Subcutaneous adipose tissue (tissue), 4 donors: ENCODE measurements around the gene PAFAH1B2. TPM values are rescaled to one million over a fixed set of nuclear protein-coding genes. Genes with fewer than 3 reads are reported as not detected.

Source experiments
- CTCF ChIP-seq: fragments of 450-650 bp; IDR thresholded peaks from one replicate; pipeline ENCODE4 v1.5.1; 2016; ENCODE audit warnings: low read depth, mild to moderate bottlenecking, control low read depth, antibody characterized with exemption, moderate library complexity
- total RNA-seq, 4 donors: library from RNA; depleted of rRNA; stranded (reverse); fragments of >200 nt; gene quantifications; one replicate each; pipeline ENCODE4 v1.1.0, GENCODE V29; 2016

Gene PAFAH1B2
- total RNA-seq, 4 donors from 2014 or later, result 69.7 to 119 (median 82.3) TPM

GRCh38 chr11:117121176-117121575, 22.9 kb upstream of the PAFAH1B2 start:
- TF ChIP-seq CTCF, result no peak

DNA sequence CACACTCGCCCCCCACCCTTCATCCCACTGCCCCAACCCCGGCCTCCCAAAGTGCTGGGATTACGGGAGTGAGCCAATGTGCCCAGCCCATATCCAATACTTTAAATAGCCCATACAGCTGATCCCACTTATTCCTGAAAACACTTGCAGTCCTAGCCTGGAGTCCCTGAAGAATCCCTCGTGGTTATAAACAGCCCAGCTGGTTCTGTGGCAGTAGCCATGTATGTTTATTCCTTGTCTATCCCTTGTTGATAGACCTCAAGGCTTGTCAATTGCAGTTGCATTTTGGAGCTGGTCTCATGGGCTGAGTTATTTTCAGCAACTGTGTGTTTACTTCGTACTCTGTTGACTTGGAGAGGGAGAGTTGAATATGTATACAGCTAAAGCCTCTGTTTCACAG, 21.5 kb upstream of the PAFAH1B2 start:
- no peak for TF ChIP-seq CTCF

DNA sequence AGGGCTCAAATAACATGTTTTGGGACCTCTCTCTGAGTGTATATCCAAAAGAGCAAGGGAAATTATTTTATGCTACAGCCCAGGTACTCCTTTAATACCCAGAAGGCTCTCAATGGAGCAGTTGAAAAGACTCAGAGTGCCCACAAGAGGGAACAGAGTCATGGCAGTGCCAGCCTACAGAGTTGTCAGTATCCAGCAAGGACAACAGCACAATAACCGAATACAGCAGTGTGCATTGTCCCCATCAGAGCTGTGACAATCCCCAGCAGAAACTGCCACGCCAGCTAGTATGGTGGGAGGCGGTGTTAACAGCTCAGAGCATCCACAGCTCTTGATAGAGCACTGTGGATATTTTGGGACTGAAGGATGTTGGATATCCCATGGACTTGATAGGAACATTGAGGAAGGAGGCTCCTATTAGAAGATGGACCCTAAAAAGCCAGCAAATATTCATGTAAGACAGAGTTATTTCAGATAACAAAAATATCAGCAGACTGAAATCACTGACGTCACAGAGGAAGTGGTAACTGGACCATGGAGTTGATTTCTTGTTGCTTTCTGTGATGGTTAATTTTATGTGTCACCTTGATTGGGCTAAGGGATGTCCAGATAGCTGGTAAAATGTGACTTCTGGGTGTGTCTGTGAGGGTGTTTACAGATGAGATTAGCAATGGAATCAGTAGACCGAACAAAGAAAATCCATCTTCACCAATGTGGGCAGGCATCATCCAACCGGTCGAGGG, 17.7 kb upstream of the PAFAH1B2 start:
- TF ChIP-seq CTCF, result no peak

DNA sequence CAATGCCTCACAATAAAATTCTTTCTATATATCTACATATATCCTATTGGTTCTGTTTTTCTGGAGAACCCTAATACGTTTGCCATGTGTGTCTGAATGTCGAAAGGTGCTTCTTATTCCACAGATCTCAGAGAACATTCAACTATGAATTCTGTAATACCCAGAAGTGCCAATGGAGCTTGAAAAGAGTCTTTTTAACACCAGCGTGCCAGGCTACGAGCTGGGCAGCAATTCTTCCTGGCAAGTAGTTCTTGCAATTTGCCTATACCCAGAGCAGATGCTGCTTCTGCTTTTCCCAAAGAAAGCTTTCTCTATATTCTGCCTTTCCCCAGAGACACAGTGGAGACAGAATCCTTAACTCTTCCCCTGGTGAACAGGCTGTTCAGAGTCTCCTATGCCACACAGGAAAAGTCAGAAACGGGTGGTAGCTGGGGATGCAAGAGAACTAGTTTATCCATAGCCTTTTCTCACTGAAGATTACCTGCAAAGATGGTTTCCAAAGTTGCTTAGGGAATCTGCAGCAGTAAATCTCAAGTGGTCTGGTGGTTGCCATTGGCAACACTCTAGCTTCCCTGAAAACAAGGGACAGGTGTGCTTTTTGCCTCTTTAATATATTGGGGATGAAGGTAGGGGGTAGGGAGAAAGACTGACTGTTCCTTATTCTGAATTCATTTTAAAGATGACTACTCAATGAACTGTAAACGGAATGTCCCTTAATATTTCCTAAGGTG, 16.8 kb upstream of the PAFAH1B2 start:
- TF ChIP-seq CTCF, result no peak

DNA sequence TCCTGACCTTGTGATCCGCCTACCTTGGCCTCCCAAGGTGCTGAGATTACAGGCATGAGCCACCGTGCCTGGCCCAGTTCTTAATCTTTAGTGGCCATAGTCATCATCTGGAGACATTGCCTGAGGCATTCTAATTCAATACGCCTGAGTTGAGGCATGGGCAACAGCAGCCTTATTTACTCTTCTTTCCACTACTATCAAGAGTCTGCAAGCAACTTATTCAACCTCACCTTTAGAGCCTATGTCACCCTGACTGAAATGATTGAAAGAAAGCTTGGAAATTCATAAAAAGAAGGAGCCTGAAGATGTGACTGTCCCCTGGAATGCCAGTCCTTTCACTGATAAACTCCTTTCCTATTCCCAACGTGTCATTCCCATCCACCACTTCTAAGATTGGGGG, 15.8 kb upstream of the PAFAH1B2 start:
- TF ChIP-seq CTCF, result no peak

DNA sequence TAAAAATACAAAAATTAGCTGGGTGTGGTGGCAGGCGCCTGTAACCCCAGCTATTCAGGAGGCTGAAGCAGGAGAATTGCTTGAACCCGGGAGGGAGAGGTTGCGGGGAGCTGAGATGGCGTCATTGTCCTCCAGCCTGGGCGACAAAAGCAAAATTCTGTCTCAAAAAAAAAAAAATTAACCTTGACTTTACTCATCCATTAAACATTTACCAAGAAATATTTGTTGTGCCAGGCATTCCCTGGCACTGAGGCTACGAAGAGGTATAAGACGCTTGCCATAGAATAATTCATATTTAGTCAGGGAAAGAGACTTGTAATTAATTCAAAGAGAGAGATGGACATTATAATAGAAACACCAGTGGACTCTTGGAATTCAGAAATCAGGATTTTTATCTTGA, 13.2 kb upstream of the PAFAH1B2 start:
- TF ChIP-seq CTCF, result no peak

DNA sequence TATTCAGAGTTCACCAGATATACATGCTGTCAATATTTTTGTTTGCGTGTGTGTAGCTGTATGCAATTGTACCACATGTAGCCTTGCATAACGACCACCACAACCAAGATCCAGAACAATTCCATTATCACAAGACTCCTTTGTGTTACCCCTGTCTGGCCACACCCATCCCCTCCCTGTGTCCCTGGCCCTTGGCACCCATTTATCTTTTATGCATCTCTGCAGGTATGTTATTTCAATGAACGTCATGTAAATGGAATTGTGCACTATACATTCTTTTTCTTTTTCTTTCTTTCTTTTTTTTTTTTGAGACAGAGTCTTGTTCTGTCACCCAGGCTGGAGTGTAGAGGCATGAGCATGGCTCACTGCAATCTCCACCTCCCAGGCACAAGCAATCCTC, 9.7 kb upstream of the PAFAH1B2 start:
- TF ChIP-seq CTCF, result no peak
